ENCODE data around the gene ING3. TPM values are rescaled to one million over a fixed set of nuclear protein-coding genes. Genes with fewer than 3 reads are reported as not detected.
"Not testable (repeated sequence)": the region's sequence is repeated elsewhere in the genome, so short reads cannot be mapped to it uniquely, and the experiment has no call there.

ING3 gene
- polyA plus RNA-seq, 1 donor from 2014 or later = 19.7 TPM

DNA sequence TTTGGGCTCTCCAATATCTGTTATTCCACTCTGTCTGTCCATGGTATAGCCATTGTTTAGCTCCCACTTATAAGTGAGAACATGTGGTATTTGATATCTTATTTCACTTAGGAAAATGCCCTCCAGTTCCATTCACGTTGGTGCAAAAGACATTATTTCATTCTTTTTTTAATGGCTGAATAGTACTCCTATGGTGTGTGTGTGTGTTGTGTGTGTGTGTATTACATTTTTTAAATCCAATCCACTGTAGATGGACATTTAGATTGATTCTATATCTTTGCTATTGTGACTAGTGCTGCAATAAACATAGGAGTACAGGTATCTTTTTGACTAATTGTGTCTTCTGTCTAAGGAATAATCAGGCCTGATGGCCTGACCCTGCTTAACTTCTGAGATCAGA, 30.5 kb downstream of the ING3 start (continued):
- no peak for TF ChIP-seq MXI1 (conservative IDR thresholded peaks at IDR 0.05; ENCODE audit: poor library complexity, severe bottlenecking)
- TF ChIP-seq EZH2 (IDR thresholded peaks at IDR 0.05; ENCODE audit: borderline replicate concordance, insufficient read depth, low read length, poor library complexity, severe bottlenecking) = no peak

DNA sequence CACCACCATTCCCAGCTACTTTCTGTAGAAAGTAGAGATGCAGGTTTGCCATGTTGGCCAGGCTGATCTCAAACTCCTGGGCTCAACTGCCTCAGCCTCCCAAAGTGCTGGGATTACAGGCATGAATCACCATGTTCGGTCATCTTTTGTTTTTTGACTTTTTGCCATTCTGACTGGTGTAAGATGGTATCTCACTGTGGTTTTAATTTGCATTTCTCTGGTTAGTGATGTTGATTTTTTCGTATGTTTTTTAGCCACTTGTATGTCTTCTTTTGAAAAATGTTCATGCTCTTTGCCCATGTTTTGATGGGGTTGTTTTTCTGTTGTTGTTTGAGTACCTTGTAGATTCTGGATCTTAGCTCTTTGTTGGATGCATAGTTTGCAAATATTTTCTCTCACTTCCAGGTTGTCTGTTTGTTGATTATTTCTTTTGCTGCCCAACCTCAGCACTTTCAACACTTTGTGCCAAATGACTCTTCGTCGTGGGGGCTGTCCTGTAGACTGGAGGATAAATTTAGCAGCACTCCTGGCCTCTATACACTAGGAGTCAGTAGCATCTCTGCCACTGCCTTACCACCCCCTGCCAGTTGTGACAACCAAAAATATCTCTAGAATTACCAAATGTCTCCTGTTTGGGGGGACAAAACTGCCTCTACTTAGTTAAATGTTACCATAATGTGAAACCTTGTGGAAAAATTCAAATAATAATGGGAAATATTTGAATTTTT, 31.5 kb downstream of the ING3 start:
- Histone ChIP-seq H3K27me3 (ENCODE audit: insufficient read depth, low read depth, low read length) (no peaks in the 10 kb centered on the region), H3F3A (ENCODE audit: insufficient read depth, low read length, poor library complexity, severe bottlenecking) (no peaks in the 10 kb centered on the region), H2AFZ (ENCODE audit: low read depth, low read length) (no peak overlapping the region), H3K4me2 (ENCODE audit: low read length) (no peak overlapping the region), H3K9me2 (ENCODE audit: insufficient read depth, low read length) (no peaks in the 10 kb centered on the region), H3K9me3 (ENCODE audit: low read length) (no peaks in the 10 kb centered on the region), H4K20me1 (ENCODE audit: insufficient read depth) (no peaks in the 10 kb centered on the region), H3K79me2 (replicated peaks; ENCODE audit: insufficient read depth, low read length) (no peaks in the 10 kb centered on the region), H3K9ac (ENCODE audit: low read length) (no peak overlapping the region), H3K4me3 (ENCODE audit: low read length) (no peak overlapping the region), H3K36me3 (ENCODE audit: insufficient read depth, low read length) (no peaks in the 10 kb centered on the region), H3K27ac (ENCODE audit: low read length) (no peak overlapping the region)
- TF ChIP-seq, protein P1, sequence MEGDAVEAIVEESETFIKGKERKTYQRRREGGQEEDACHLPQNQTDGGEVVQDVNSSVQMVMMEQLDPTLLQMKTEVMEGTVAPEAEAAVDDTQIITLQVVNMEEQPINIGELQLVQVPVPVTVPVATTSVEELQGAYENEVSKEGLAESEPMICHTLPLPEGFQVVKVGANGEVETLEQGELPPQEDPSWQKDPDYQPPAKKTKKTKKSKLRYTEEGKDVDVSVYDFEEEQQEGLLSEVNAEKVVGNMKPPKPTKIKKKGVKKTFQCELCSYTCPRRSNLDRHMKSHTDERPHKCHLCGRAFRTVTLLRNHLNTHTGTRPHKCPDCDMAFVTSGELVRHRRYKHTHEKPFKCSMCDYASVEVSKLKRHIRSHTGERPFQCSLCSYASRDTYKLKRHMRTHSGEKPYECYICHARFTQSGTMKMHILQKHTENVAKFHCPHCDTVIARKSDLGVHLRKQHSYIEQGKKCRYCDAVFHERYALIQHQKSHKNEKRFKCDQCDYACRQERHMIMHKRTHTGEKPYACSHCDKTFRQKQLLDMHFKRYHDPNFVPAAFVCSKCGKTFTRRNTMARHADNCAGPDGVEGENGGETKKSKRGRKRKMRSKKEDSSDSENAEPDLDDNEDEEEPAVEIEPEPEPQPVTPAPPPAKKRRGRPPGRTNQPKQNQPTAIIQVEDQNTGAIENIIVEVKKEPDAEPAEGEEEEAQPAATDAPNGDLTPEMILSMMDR (IDR thresholded peaks at IDR 0.05; ENCODE audit: poor library complexity, severe bottlenecking) = no peak

DNA sequence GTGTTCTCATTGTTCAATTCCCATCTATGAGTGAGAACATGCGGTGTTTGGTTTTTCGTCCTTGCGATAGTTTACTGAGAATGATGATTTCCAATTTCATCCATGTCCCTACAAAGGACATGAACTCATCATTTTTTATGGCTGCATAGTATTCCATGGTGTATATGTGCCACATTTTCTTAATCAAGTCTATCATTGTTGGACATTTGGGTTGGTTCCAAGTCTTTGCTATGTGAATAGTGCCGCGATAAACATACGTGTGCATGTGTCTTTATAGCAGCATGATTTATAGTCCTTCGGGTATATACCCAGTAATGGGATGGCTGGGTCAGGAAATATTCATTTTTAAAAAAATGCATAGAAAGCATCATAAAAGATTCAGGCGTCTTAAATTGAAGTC, 33.0 kb downstream of the ING3 start:
- H4K20me1 ChIP-seq (ENCODE audit: insufficient read depth); H3K27ac ChIP-seq (ENCODE audit: low read length); H3F3A ChIP-seq (ENCODE audit: insufficient read depth, low read length, poor library complexity, severe bottlenecking); H3K27me3 ChIP-seq (ENCODE audit: insufficient read depth, low read depth, low read length); H3K4me2 ChIP-seq (ENCODE audit: low read length); H3K79me2 ChIP-seq (replicated peaks; ENCODE audit: insufficient read depth, low read length); H3K9ac ChIP-seq (ENCODE audit: low read length); H2AFZ ChIP-seq (ENCODE audit: low read depth, low read length); H3K36me3 ChIP-seq (ENCODE audit: insufficient read depth, low read length); H3K4me3 ChIP-seq (ENCODE audit: low read length); H3K9me2 ChIP-seq (ENCODE audit: insufficient read depth, low read length); H3K9me3 ChIP-seq (ENCODE audit: low read length): not testable (repeated sequence)

DNA sequence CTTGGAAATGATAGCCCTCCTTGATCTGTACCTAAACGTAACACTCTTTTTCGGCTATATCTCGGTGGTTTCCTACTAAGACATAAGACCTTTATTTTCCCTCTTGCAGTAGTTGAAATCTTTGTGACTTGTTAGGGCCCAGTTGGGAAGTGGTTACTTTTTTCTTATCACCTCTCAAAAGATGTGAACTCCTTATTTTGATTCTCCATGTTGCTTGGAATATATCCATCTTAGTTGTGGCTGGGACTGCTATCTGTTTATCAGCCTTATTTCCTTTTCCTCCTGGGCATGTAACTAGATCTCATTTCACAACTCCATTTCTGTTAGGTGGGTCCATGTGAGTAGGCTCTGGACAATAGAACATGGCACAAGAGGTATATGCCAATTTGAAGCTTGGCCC, 33.8 kb downstream of the ING3 start:
- peaks cover 5% of the 10 kb centered on the region for H3K27me3 ChIP-seq (ENCODE audit: insufficient read depth, low read depth, low read length)
- H4K20me1 ChIP-seq (ENCODE audit: insufficient read depth) = no peaks in the 10 kb centered on the region
- H3K79me2 ChIP-seq (replicated peaks; ENCODE audit: insufficient read depth, low read length) = no peaks in the 10 kb centered on the region
- H3K9me2 ChIP-seq (ENCODE audit: insufficient read depth, low read length) = no peaks in the 10 kb centered on the region
- TF ChIP-seq RAD21 (conservative IDR thresholded peaks at IDR 0.05) (no peak), EP300 (conservative IDR thresholded peaks at IDR 0.05; ENCODE audit: poor library complexity, severe bottlenecking) (no peak), POLR2AphosphoS5 (IDR thresholded peaks at IDR 0.05) (no peak), SMC3 (conservative IDR thresholded peaks at IDR 0.05; ENCODE audit: poor library complexity) (no peak), MXI1 (conservative IDR thresholded peaks at IDR 0.05; ENCODE audit: poor library complexity, severe bottlenecking) (no peak), TAF1 (IDR thresholded peaks at IDR 0.05; ENCODE audit: low read depth) (no peak), EZH2 (IDR thresholded peaks at IDR 0.05; ENCODE audit: borderline replicate concordance, insufficient read depth, low read length, poor library complexity, severe bottlenecking) (no peak)
- TF ChIP-seq, protein P2, sequence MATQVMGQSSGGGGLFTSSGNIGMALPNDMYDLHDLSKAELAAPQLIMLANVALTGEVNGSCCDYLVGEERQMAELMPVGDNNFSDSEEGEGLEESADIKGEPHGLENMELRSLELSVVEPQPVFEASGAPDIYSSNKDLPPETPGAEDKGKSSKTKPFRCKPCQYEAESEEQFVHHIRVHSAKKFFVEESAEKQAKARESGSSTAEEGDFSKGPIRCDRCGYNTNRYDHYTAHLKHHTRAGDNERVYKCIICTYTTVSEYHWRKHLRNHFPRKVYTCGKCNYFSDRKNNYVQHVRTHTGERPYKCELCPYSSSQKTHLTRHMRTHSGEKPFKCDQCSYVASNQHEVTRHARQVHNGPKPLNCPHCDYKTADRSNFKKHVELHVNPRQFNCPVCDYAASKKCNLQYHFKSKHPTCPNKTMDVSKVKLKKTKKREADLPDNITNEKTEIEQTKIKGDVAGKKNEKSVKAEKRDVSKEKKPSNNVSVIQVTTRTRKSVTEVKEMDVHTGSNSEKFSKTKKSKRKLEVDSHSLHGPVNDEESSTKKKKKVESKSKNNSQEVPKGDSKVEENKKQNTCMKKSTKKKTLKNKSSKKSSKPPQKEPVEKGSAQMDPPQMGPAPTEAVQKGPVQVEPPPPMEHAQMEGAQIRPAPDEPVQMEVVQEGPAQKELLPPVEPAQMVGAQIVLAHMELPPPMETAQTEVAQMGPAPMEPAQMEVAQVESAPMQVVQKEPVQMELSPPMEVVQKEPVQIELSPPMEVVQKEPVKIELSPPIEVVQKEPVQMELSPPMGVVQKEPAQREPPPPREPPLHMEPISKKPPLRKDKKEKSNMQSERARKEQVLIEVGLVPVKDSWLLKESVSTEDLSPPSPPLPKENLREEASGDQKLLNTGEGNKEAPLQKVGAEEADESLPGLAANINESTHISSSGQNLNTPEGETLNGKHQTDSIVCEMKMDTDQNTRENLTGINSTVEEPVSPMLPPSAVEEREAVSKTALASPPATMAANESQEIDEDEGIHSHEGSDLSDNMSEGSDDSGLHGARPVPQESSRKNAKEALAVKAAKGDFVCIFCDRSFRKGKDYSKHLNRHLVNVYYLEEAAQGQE (IDR thresholded peaks at IDR 0.05; ENCODE audit: borderline replicate concordance) = no peak
- TF ChIP-seq, protein P1 (IDR thresholded peaks at IDR 0.05; ENCODE audit: poor library complexity, severe bottlenecking) = no peak
- H3K9ac ChIP-seq (ENCODE audit: low read length) = no peak overlapping the region
- H3K4me2 ChIP-seq (ENCODE audit: low read length) = no peak overlapping the region
- H3K27ac ChIP-seq (ENCODE audit: low read length) = no peak overlapping the region
- H3K4me3 ChIP-seq (ENCODE audit: low read length) = no peak overlapping the region
- H3F3A ChIP-seq (ENCODE audit: insufficient read depth, low read length, poor library complexity, severe bottlenecking) = no peaks in the 10 kb centered on the region
- H3K9me3 ChIP-seq (ENCODE audit: low read length) = no peaks in the 10 kb centered on the region
- no peak overlapping the region for H2AFZ ChIP-seq (ENCODE audit: low read depth, low read length)
- H3K36me3 ChIP-seq (ENCODE audit: insufficient read depth, low read length) = no peaks in the 10 kb centered on the region

All from neural cell (in vitro differentiated cells).